GM13976 (cell line): ENCODE data around the gene MSH5.

ENCODE experiments used
- DNase-seq: peaks from one replicate; pipeline ENCODE4 v3.0.0; 2012; ENCODE audit warnings: low spot score
- in situ Hi-C: fragments of 300-500 bp; cut with MboI; formaldehyde crosslinking; loops from one replicate; pipeline ENCODE4 v1.12.0; 2022; ENCODE audit warnings: low sequenced_read_pairs, mixed read lengths, inconsistent platforms; ENCODE audit not compliant: unreplicated experiment
- TF ChIP-seq, protein P1 (sequence below): IDR thresholded peaks from 2 replicates; pipeline ENCODE4 v1.5.1; 2012; ENCODE audit warnings: borderline replicate concordance, mild to moderate bottlenecking; ENCODE audit not compliant: insufficient read depth; ENCODE audit errors: extremely low read depth, missing control alignments, control extremely low read depth

Gene MSH5

DNA sequence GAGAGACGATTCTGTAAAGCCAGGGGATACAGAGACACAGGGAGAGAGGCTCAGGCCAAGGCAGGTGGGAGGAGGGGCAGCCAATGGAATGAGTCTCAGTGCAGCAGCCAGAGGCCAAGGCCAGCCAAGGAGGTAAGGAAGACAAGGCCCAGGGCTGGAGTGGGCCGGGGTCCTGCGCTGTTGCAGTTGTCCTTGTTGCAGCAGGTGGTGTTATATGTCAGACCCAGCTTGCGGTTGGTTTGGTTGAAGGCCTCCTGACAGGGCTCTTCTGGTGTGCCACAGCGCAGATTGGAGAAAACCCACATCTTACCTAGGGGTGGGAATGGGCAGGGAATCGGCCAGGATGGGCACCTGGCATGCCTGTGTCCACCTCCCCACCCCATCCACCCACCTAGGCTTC, 20.8 kb upstream of the MSH5 start:
- in situ Hi-C loops, result no loop called here
- TF ChIP-seq, protein P1, sequence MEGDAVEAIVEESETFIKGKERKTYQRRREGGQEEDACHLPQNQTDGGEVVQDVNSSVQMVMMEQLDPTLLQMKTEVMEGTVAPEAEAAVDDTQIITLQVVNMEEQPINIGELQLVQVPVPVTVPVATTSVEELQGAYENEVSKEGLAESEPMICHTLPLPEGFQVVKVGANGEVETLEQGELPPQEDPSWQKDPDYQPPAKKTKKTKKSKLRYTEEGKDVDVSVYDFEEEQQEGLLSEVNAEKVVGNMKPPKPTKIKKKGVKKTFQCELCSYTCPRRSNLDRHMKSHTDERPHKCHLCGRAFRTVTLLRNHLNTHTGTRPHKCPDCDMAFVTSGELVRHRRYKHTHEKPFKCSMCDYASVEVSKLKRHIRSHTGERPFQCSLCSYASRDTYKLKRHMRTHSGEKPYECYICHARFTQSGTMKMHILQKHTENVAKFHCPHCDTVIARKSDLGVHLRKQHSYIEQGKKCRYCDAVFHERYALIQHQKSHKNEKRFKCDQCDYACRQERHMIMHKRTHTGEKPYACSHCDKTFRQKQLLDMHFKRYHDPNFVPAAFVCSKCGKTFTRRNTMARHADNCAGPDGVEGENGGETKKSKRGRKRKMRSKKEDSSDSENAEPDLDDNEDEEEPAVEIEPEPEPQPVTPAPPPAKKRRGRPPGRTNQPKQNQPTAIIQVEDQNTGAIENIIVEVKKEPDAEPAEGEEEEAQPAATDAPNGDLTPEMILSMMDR, result no peak
- DNase-seq, result no peak

DNA sequence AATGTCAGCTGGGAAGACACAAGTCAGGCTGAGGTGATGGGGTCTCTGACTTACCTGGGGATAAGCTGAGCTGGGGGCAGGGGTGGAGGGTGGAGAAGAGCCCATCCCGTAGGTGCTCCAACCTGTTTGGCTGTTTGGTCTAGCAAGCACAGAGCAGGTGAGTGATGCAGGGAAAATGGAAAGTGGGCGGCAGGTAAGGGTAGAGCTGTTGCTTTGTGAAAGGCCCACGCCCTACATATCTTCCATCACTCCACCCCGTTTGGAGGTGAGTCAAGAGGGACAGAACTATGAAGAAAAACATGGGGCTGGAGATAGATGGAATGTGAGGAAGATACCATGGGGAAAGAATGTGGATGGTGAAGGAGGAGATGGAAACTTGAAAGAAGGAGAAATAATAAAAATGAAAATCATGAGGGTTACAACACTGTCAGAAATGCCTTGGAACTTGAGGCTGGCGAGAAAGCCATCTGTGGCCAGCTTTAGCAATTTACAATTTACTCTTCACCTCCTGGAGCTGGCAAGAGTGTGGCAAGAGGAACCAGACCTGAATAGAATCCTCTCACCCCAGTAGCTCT, 19.5 kb upstream of the MSH5 start:
- no peak for DNase-seq
- TF ChIP-seq, protein P1, result no peak
- in situ Hi-C loops, result no loop called here

DNA sequence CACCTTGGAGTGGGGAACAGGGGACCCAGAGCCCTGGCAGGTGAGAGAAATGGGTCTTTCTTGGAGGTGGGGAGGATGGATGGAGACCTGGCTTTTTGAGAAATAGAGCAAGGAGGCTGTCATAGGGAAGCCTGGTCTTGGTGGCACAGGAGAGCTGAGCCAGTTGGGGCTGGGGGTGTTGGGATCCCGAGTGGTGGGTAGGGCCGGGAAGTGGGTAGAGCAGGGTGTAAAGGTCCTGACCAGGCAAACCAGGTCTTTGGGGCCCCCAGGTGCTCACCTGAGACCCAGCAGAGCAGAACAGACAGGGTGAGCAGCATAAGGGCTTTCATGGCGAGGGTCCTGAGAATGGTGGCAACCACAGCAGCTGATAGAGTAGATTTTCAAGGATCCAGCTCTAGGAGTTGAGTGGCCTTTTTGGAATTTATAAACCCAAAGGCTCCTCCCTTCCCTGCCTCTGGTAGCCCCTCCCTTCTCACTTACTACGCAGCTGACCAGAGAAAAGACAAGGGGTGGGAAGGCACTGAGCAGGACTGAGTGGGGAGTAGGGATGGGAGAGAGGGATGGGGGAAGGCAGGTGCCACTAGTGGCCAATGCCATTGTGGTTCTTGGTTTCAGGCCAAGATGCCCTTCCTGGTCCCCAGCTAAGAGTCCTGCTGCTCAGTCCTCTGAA, 18.3 kb upstream of the MSH5 start, which contains the start of gene LY6G6C:
Gene LY6G6C (minus strand): TSS at position 396 of the 670 bp plus-strand sequence. CDS start 67 bp downstream, at position 329.
- in situ Hi-C loops, result no loop called here
- DNase-seq, result no peak
- TF ChIP-seq, protein P1, result no peak

DNA sequence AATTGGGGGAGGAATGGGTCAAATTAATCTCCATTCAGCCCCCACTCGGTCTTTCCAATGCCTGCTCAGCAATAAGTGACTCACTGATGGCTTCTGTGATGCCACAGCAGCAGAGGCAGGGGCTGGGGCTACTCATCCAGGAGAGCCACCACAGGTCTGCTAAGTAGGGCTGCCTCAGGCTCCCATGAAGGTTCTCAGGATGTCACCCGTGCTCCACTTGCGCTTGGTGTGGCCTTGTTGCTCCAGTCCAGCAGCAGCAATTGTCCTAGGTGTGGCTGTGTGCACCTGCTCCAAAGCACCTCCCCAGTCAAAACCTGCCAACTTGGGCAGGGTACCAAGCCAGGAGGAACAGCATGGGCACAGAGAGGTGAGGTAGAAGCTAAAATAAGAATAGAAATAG, 17.6 kb upstream of the MSH5 start:
- TF ChIP-seq, protein P1, result no peak
- in situ Hi-C loops, result no loop called here
- DNase-seq, result no peak

DNA sequence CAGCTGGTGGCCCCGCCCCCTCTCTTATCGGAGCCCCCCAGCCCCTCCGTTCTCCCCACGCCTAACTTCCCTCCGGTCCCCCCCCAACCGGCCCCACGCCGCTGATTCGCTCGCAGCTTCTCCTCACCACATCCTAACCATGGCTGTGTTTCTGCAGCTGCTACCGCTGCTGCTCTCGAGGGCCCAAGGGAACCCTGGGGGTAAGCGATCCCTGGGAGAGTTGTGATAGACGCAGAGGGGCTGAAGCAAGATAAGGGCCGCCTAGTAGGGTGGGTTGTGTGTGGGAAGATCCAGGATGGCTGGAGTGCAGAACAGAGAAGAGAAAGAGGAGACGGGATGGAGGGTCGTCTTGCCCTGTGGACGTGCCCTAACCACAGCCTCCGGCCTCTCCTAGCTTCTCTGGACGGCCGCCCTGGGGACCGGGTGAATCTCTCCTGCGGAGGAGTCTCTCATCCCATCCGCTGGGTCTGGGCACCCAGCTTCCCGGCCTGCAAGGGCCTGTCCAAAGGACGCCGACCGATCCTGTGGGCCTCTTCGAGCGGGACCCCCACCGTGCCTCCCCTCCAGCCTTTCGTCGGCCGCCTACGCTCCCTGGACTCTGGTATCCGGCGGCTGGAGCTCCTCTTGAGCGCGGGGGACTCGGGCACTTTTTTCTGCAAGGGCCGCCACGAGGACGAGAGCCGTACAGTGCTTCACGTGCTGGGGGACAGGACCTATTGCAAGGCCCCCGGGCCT, 16.4 kb upstream of the MSH5 start, which contains the start of gene MPIG6B:
Gene MPIG6B (plus strand): TSS at position 129 of the 735 bp plus-strand sequence. CDS start 11 bp downstream, at position 140.
- in situ Hi-C loops, result no loop called here
- no peak for DNase-seq
- TF ChIP-seq, protein P1, result no peak

DNA sequence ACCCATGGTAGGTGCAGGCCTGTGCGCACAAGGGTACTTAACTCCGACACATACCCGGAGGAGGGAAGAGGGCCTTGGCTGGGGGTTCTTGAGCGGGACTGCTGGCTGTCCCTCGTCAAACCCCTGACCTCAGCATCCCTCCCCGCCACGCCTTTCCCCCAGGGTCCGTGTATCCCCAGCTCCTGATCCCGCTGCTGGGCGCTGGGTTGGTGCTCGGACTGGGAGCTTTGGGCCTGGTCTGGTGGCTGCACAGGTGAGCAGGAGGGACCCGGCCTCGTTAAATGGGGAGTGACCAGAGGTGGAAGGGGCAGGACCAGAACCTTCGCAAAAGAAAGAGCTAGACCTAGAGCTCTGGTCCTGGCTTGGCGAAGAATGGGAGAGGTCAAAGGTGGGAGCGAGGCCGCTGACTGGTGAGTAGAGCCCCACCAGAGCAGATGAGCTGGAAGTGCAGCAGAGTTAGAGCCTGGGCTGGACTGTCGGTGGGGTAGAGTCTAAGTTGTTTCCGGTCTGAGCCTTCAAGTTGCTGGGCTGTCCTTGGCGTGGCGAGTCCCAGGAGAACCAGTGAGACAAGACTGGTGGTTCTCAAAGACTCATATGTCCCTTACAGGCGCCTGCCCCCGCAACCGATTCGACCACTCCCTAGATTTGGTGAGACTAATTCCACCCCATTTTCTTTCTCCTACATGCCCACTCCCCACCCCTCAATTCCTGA, 15.7 kb upstream of the MSH5 start:
- DNase-seq, result no peak
- TF ChIP-seq, protein P1, result no peak
- in situ Hi-C loops, result no loop called here
